GM12878 (cell line): Measurements from ENCODE around the gene APCDD1L. TPM values are rescaled to one million over a fixed set of nuclear protein-coding genes. Genes with fewer than 3 reads are reported as not detected.

Experiments used
- ASH2L ChIP-seq: fragments of 300-600, 200-600 bp; sonication (generic); IDR thresholded peaks from 2 replicates; pipeline ENCODE4 v1.6.1; 2017; ENCODE audit warnings: low read depth, mild to moderate bottlenecking, borderline replicate concordance
- EED ChIP-seq: sonication (generic); IDR thresholded peaks from 2 replicates; pipeline ENCODE4 v1.6.1; 2016; ENCODE audit warnings: antibody characterized with exemption, low read depth
- EGR1 ChIP-seq, 2 experiments: IDR thresholded peaks; 1 replicate in 1 of 2; 2 replicates in 1 of 2; pipeline ENCODE4 v1.6.1; 2011 to 2012; ENCODE audit warnings: low read depth in 2 of 2, low read length in 2 of 2, borderline replicate concordance in 1 of 2, mild to moderate bottlenecking in 1 of 2, moderate library complexity in 1 of 2
- ESRRA ChIP-seq: IDR thresholded peaks from 2 replicates; pipeline ENCODE4 v1.6.1; 2012; ENCODE audit warnings: mild to moderate bottlenecking, low read length, improper control_type of control experiment
- PAX8 ChIP-seq: fragments of 450-650 bp; IDR thresholded peaks from 2 replicates; pipeline ENCODE4 v1.6.1; 2017; ENCODE audit warnings: mild to moderate bottlenecking, moderate library complexity
- POLR2AphosphoS2 ChIP-seq: IDR thresholded peaks from 2 replicates; pipeline ENCODE4 v1.6.1; 2011; ENCODE audit warnings: low read depth, mild to moderate bottlenecking, low read length, improper control_type of control experiment, moderate library complexity
- STAT1 ChIP-seq: fragments of 450-650 bp; conservative IDR thresholded peaks from 2 replicates; pipeline ENCODE4 v1.6.1; 2014; ENCODE audit warnings: antibody characterized with exemption, mild to moderate bottlenecking
- polyA plus RNA-seq, 11 experiments: library from polyadenylated mRNA; depleted of rRNA in 4 of 11; unstranded in 6 of 11; stranded (reverse) in 5 of 11; fragments of >200 nt; fragmentation: Nextera tagmentation in 4 of 11; fragmentation: Illumina TruSeq in 1 of 11; extraction: Ambion mirVana in 4 of 11; extraction: Trizol in 1 of 11; gene quantifications; 1 replicate in 1 of 11; 2 replicates in 10 of 11; pipeline versions ENCODE4 v1.2.1 to v1.2.3, GENCODE V29; 2011 to 2016; ENCODE audit warnings: inconsistent platforms in 2 of 11, missing spikeins in 2 of 11, low read depth in 1 of 11
- total RNA-seq, 4 experiments: library from RNA; depleted of rRNA in 3 of 4; stranded (reverse); fragments of >200 nt in 3 of 4; fragmentation: Illumina TruSeq in 1 of 4; extraction: Trizol in 1 of 4; gene quantifications; 2 replicates each; pipeline versions ENCODE4 v1.2.1 to v1.2.3, GENCODE V29; 2013 to 2021
- TF ChIP-seq, protein P1 (sequence below): IDR thresholded peaks from 2 replicates; pipeline ENCODE4 v1.6.1; 2012; ENCODE audit warnings: improper control_type of control experiment, low read depth, low read length; ENCODE audit not compliant: insufficient replicate concordance

Gene APCDD1L
- total and polyA plus RNA-seq, 10 of the 15 experiments (the other 5 are each of a cell fraction or from before 2014, with no cell fraction given) = 0.14 to 0.50 TPM; not detected in 8

DNA sequence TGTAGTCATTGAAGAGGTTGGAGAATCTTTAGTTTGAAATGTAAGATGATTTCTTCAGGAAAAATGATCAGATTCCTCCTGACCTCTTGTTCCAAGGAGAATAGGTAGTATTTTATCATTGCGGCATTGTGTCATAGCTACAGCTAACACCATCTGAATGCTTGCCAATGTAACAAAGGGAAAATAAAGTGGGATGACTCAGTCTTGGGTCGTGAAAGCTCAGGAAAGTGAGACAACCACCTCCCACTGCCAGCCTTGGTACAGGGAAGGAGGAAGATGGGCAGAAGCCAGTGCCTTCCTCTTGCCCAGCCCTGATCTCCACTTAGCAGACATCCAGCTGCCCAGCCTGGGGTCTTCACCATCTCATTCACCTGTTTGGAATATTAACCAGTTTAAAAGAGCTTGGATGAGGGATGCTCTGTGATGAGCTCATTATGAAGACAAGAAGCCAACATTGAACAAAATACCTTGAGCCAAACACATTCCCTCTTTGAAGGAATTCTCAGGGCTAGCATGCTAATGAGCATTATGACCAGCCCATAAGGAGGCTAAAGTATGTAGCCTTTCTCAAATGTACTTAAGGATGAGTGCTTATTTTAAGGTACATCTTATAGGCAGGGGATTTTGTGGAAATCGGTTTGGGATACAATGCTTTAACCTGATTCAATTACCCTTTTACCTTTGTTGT, 40.0 kb upstream of the APCDD1L start (continued):
- TF ChIP-seq, protein P1, sequence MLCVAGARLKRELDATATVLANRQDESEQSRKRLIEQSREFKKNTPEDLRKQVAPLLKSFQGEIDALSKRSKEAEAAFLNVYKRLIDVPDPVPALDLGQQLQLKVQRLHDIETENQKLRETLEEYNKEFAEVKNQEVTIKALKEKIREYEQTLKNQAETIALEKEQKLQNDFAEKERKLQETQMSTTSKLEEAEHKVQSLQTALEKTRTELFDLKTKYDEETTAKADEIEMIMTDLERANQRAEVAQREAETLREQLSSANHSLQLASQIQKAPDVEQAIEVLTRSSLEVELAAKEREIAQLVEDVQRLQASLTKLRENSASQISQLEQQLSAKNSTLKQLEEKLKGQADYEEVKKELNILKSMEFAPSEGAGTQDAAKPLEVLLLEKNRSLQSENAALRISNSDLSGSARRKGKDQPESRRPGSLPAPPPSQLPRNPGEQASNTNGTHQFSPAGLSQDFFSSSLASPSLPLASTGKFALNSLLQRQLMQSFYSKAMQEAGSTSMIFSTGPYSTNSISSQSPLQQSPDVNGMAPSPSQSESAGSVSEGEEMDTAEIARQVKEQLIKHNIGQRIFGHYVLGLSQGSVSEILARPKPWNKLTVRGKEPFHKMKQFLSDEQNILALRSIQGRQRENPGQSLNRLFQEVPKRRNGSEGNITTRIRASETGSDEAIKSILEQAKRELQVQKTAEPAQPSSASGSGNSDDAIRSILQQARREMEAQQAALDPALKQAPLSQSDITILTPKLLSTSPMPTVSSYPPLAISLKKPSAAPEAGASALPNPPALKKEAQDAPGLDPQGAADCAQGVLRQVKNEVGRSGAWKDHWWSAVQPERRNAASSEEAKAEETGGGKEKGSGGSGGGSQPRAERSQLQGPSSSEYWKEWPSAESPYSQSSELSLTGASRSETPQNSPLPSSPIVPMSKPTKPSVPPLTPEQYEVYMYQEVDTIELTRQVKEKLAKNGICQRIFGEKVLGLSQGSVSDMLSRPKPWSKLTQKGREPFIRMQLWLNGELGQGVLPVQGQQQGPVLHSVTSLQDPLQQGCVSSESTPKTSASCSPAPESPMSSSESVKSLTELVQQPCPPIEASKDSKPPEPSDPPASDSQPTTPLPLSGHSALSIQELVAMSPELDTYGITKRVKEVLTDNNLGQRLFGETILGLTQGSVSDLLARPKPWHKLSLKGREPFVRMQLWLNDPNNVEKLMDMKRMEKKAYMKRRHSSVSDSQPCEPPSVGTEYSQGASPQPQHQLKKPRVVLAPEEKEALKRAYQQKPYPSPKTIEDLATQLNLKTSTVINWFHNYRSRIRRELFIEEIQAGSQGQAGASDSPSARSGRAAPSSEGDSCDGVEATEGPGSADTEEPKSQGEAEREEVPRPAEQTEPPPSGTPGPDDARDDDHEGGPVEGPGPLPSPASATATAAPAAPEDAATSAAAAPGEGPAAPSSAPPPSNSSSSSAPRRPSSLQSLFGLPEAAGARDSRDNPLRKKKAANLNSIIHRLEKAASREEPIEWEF = no peak
- TF ChIP-seq POLR2AphosphoS2 (no peak), ASH2L (no peak), EGR1 (IDR thresholded peaks at IDR 0.05; ENCODE audit: borderline replicate concordance in 1 of 2, low read depth in 2 of 2, low read length in 2 of 2) (no peak), PAX8 (no peak), ESRRA (no peak), EED (no peak), STAT1 (no peak)
